ENCODE results near the gene CD19.

DNA sequence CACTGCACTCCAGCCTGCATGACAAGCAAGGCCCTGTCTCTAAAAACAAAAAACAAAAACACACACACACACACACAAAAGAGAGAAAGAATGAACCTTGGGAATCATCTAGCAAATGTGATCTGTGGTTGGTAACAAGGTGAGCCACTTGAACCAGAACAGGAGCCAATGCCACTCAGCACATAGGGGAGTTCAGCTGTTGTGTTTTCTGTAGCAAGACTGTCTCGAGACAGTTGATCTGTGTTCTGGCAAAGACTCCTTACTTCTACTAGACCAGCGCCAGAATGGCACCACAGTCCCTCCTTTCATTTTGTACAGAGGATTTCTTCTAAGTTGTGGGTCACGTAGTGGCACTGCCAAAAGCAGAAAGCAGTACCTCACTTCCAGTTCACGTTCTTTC lies 32.8 kb upstream of the CD19 start:
- no peak for TF ChIP-seq BCL11A (IDR thresholded peaks at IDR 0.05; ENCODE audit: low read depth in 2 of 2, low read length in 2 of 2)
- no peak for TF ChIP-seq RBBP5 (IDR thresholded peaks at IDR 0.05; ENCODE audit: borderline replicate concordance, low read depth, low read length)
- no peak for TF ChIP-seq RNF2 (IDR thresholded peaks at IDR 0.05; ENCODE audit: borderline replicate concordance, low read depth, low read length, missing control alignments, poor library complexity, severe bottlenecking)
- TF ChIP-seq TCF12 (IDR thresholded peaks at IDR 0.05; ENCODE audit: low read depth, low read length) = no peak
- TF ChIP-seq TBP (IDR thresholded peaks at IDR 0.05; ENCODE audit: low read depth, low read length) = no peak
- TF ChIP-seq, protein P1, sequence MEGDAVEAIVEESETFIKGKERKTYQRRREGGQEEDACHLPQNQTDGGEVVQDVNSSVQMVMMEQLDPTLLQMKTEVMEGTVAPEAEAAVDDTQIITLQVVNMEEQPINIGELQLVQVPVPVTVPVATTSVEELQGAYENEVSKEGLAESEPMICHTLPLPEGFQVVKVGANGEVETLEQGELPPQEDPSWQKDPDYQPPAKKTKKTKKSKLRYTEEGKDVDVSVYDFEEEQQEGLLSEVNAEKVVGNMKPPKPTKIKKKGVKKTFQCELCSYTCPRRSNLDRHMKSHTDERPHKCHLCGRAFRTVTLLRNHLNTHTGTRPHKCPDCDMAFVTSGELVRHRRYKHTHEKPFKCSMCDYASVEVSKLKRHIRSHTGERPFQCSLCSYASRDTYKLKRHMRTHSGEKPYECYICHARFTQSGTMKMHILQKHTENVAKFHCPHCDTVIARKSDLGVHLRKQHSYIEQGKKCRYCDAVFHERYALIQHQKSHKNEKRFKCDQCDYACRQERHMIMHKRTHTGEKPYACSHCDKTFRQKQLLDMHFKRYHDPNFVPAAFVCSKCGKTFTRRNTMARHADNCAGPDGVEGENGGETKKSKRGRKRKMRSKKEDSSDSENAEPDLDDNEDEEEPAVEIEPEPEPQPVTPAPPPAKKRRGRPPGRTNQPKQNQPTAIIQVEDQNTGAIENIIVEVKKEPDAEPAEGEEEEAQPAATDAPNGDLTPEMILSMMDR (IDR thresholded peaks at IDR 0.05; ENCODE audit: control extremely low read depth in 1 of 3, insufficient read depth in 1 of 3, low read depth in 1 of 3, low read length in 3 of 3) = no peak
- TF ChIP-seq TEAD4 (IDR thresholded peaks at IDR 0.05; ENCODE audit: low read depth, low read length) = no peak
- no peak for TF ChIP-seq CHD2 (IDR thresholded peaks at IDR 0.05; ENCODE audit: low read length)
- no peak for TF ChIP-seq CREB1 (IDR thresholded peaks at IDR 0.05)

Data from H1 (cell line).